ENCODE results near the gene CHAD.

DNA sequence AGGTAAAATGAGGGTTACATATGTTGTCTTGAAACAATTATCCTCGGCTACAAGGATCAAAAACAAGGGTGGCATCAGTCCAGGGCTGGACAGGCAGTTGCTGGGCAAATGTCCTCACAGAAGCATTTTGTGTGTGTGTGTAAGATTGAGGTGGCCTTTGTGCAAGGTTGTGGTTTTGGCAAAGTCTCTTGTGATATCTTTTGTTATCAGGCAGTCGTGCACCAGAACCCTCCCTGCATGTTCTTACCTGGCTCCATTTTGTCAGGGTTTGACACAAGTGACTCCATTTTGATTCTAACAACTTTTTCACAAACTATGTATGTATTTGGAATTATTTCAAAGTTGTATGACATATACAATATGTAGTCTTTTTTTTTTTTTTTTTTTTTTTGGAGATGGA is 20.0 kb downstream of the CHAD start:
- TF ChIP-seq, protein P1, sequence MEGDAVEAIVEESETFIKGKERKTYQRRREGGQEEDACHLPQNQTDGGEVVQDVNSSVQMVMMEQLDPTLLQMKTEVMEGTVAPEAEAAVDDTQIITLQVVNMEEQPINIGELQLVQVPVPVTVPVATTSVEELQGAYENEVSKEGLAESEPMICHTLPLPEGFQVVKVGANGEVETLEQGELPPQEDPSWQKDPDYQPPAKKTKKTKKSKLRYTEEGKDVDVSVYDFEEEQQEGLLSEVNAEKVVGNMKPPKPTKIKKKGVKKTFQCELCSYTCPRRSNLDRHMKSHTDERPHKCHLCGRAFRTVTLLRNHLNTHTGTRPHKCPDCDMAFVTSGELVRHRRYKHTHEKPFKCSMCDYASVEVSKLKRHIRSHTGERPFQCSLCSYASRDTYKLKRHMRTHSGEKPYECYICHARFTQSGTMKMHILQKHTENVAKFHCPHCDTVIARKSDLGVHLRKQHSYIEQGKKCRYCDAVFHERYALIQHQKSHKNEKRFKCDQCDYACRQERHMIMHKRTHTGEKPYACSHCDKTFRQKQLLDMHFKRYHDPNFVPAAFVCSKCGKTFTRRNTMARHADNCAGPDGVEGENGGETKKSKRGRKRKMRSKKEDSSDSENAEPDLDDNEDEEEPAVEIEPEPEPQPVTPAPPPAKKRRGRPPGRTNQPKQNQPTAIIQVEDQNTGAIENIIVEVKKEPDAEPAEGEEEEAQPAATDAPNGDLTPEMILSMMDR (IDR thresholded peaks at IDR 0.05; ENCODE audit: poor library complexity, severe bottlenecking) = no peak
- TF ChIP-seq RAD21 (conservative IDR thresholded peaks at IDR 0.05) (no peak), EZH2 (IDR thresholded peaks at IDR 0.05; ENCODE audit: borderline replicate concordance, insufficient read depth, low read length, poor library complexity, severe bottlenecking) (no peak), POLR2AphosphoS5 (IDR thresholded peaks at IDR 0.05) (no peak), TAF1 (IDR thresholded peaks at IDR 0.05; ENCODE audit: low read depth) (no peak)

Data from neural cell (in vitro differentiated cells).